A549 (cell line): ENCODE results near the gene PFKM. TPM values are rescaled to one million over a fixed set of nuclear protein-coding genes. Genes with fewer than 3 reads are reported as not detected.
A peak's percentile ranks its signal among the peaks of the same experiment; 100 is the strongest.

ENCODE experiments used
- ATAC-seq, 2 experiments: fragments of 200-7000 bp in 1 of 2; fragments of >200 bp in 1 of 2; cut with Nextera tagmentation in 1 of 2; cut with Tn5 transposase in 1 of 2; 3 replicates each; pipeline versions ENCODE4 v1.8.0 to v1.9.1; 2018 to 2020; ENCODE audit warnings: mild to moderate bottlenecking in 1 of 2, moderate library complexity in 1 of 2
- CTCF ChIA-PET: fragments of 300-600 bp; sonication (Branson Sonifier 250); formaldehyde crosslinking; extraction: SDS; loops from one replicate; lab custom pipeline; 2021; ENCODE audit warnings: antibody characterized with exemption, inconsistent platforms; lab: Yijun Ruan, JAX
- POLR2A ChIA-PET: fragments of 350-600 bp; formaldehyde crosslinking; extraction: SDS; loops from one replicate; lab custom pipeline; 2021; ENCODE audit warnings: antibody characterized with exemption, inconsistent platforms; lab: Yijun Ruan, JAX
- DNase-seq, 2 experiments: peaks; one replicate each; pipeline versions ENCODE4 v3.0.0 to v3.0.0-alpha.2; 2011 to 2016; ENCODE audit warnings: low read depth in 1 of 2, low spot score in 1 of 2
- FAIRE-seq: peaks from 2 replicates; lab custom pipeline; 2011; peaks lifted over from hg19 to GRCh38; lab: Jason Lieb, UNC
- H3K27ac ChIP-seq, 2 experiments: fragments of >200 bp; sonication (Bioruptor Twin); formaldehyde crosslinking; 3 replicates each; pipeline ENCODE4 v1.5.1; 2016 to 2017
- H3K4me1 ChIP-seq: fragments of >200 bp; sonication (Bioruptor Twin); formaldehyde crosslinking; 3 replicates; pipeline ENCODE4 v1.6.1; 2016
- H3K4me2 ChIP-seq: fragments of >200 bp; sonication (Bioruptor Twin); formaldehyde crosslinking; 3 replicates; pipeline ENCODE4 v1.6.1; 2016
- H3K4me3 ChIP-seq: fragments of >200 bp; sonication (Bioruptor Twin); formaldehyde crosslinking; 3 replicates; pipeline ENCODE4 v1.5.1; 2016
- H3K9me3 ChIP-seq: fragments of >200 bp; sonication (Bioruptor Twin); formaldehyde crosslinking; 3 replicates; pipeline ENCODE4 v1.6.1; 2016
- CBX2 ChIP-seq: fragments of 200-600 bp; sonication (generic); IDR thresholded peaks from 2 replicates; pipeline ENCODE4 v1.6.1; 2016; ENCODE audit warnings: low read depth, mild to moderate bottlenecking, borderline replicate concordance
- CEBPB ChIP-seq, 2 experiments: fragments of >200 bp in 1 of 2; sonication (Bioruptor Twin) in 1 of 2; formaldehyde crosslinking in 1 of 2; IDR thresholded peaks; 2 replicates each; pipeline ENCODE4 v1.6.1; 2012 to 2016
- CHD2 ChIP-seq: fragments of 150-350 bp; IDR thresholded peaks from 2 replicates; pipeline ENCODE4 v1.6.1; 2014; ENCODE audit warnings: low read length; ENCODE audit not compliant: partially characterized antibody
- CTCF ChIP-seq: fragments of >200 bp; sonication (Bioruptor Twin); formaldehyde crosslinking; IDR thresholded peaks from 3 replicates; pipeline ENCODE4 v1.5.1; 2016
- EHMT2 ChIP-seq: fragments of 200-600 bp; sonication (generic); IDR thresholded peaks from 2 replicates; pipeline ENCODE4 v1.6.1; 2016; ENCODE audit warnings: antibody characterized with exemption, low read depth, mild to moderate bottlenecking, moderate library complexity
- ELK1 ChIP-seq: fragments of 150-350 bp; IDR thresholded peaks from 2 replicates; pipeline ENCODE4 v1.6.1; 2014; ENCODE audit warnings: low read depth, mild to moderate bottlenecking, low read length
- GATA3 ChIP-seq: IDR thresholded peaks from 2 replicates; pipeline ENCODE4 v1.6.1; 2012; ENCODE audit warnings: borderline replicate concordance
- HDAC2 ChIP-seq: fragments of 200-600 bp; sonication (generic); IDR thresholded peaks from 2 replicates; pipeline ENCODE4 v1.6.1; 2016
- HMGXB4 ChIP-seq: fragments of 250-450 bp; sonication (Bioruptor Pico); IDR thresholded peaks from 2 replicates; pipeline ENCODE4 v1.5.0; 2021; ENCODE audit warnings: mild to moderate bottlenecking, moderate library complexity, borderline replicate concordance
- HOXB13 ChIP-seq: fragments of 250-450 bp; sonication (Bioruptor Pico); IDR thresholded peaks from 2 replicates; pipeline ENCODE4 v1.5.0; 2020; ENCODE audit warnings: low read depth, mild to moderate bottlenecking, moderate library complexity
- JUN ChIP-seq, 2 experiments: fragments of >200 bp; sonication (Bioruptor Twin); formaldehyde crosslinking; IDR thresholded peaks; 2 replicates in 1 of 2; 3 replicates in 1 of 2; pipeline ENCODE4 v1.6.1; 2016 to 2017
- KDM1A ChIP-seq: fragments of 200-600 bp; sonication (generic); IDR thresholded peaks from 2 replicates; pipeline ENCODE4 v1.6.1; 2016; ENCODE audit warnings: low read depth, mild to moderate bottlenecking
- MAX ChIP-seq: IDR thresholded peaks from 2 replicates; pipeline ENCODE4 v1.6.1; 2012
- MAZ ChIP-seq: fragments of 150-350 bp; IDR thresholded peaks from 2 replicates; pipeline ENCODE4 v1.6.1; 2014; ENCODE audit warnings: antibody characterized with exemption, low read depth, low read length, borderline replicate concordance
- MYC ChIP-seq: IDR thresholded peaks from 2 replicates; pipeline ENCODE4 v1.6.1; 2012; ENCODE audit warnings: mild to moderate bottlenecking, inconsistent platforms, low read length, improper control_type of control experiment, borderline replicate concordance
- POLR2AphosphoS2 ChIP-seq: conservative IDR thresholded peaks from 2 replicates; pipeline ENCODE4 v1.6.1; 2012; ENCODE audit warnings: low read length, improper control_type of control experiment, inconsistent platforms
- RAD21 ChIP-seq, 2 experiments: fragments of >200 bp in 1 of 2; sonication (Bioruptor Twin) in 1 of 2; formaldehyde crosslinking in 1 of 2; IDR thresholded peaks in 1 of 2; conservative IDR thresholded peaks in 1 of 2; 2 replicates in 1 of 2; 3 replicates in 1 of 2; pipeline ENCODE4 v1.6.1; 2012 to 2018; ENCODE audit warnings: inconsistent platforms in 1 of 2
- RCOR1 ChIP-seq: fragments of 150-350 bp; IDR thresholded peaks from 2 replicates; pipeline ENCODE4 v1.6.1; 2014; ENCODE audit warnings: antibody characterized with exemption, low read length, low read depth
- RFX5 ChIP-seq: fragments of 450-650 bp; IDR thresholded peaks from 2 replicates; pipeline ENCODE4 v1.7.1; 2014; ENCODE audit warnings: antibody characterized with exemption, mild to moderate bottlenecking, moderate library complexity
- RNF2 ChIP-seq: fragments of 200-600 bp; sonication (generic); IDR thresholded peaks from 2 replicates; pipeline ENCODE4 v1.6.1; 2016; ENCODE audit warnings: low read depth, mild to moderate bottlenecking, antibody characterized with exemption, moderate library complexity, borderline replicate concordance
- TFCP2L1 ChIP-seq: fragments of 250-450 bp; sonication (Bioruptor Pico); IDR thresholded peaks from 2 replicates; pipeline ENCODE4 v1.5.0; 2021; ENCODE audit warnings: mild to moderate bottlenecking
- TP53 ChIP-seq: fragments of 250-450 bp; sonication (Bioruptor Pico); IDR thresholded peaks from 2 replicates; pipeline ENCODE4 v1.5.0; 2021; ENCODE audit warnings: mild to moderate bottlenecking, moderate library complexity
- ZC3H11A ChIP-seq: fragments of 450-650 bp; IDR thresholded peaks from 2 replicates; pipeline ENCODE4 v1.6.1; 2014; ENCODE audit warnings: antibody characterized with exemption, mild to moderate bottlenecking
- ZFP36 ChIP-seq: fragments of 450-650 bp; IDR thresholded peaks from 2 replicates; pipeline ENCODE4 v1.6.1; 2014; ENCODE audit warnings: borderline replicate concordance; ENCODE audit not compliant: partially characterized antibody
- ZNF302 ChIP-seq: fragments of 250-450 bp; sonication (Bioruptor Pico); IDR thresholded peaks from 2 replicates; pipeline ENCODE4 v1.9.0; 2021; ENCODE audit warnings: inconsistent platforms, mild to moderate bottlenecking, moderate library complexity
- WGBS: methylation state at CpG from one replicate; pipeline ENCODE4 v1.1.6; 2017; ENCODE audit errors: missing lambda C conversion rate; 5-methylcytosine and 5-hydroxymethylcytosine counted together
- polyA plus RNA-seq, 4 experiments: library from polyadenylated mRNA; depleted of rRNA in 3 of 4; stranded (reverse); fragments of >200 nt; fragmentation: RNase III in 1 of 4; extraction: RNeasy Plus Mini Kit Qiagen cat#74134 plus additional on column Dnase treatment in 1 of 4; gene quantifications; 2 replicates in 3 of 4; 3 replicates in 1 of 4; pipeline ENCODE4 v1.2.3, GENCODE V29; 2011 to 2017

PFKM gene
- polyA plus RNA-seq, 2 of the 4 experiments (the other 2 are of a cell fraction), result 41.1 to 43.0 TPM

GRCh38 chr12:48077111-48077510 lies 42.1 kb upstream of the PFKM start:
- POLR2A ChIA-PET, result no interaction called here
- ATAC-seq (no peak), FAIRE-seq (no peak), DNase-seq (no peak)
- WGBS, result 95% methylated on average over 2 of the region's 2 CpGs
- no peak overlapping the region for H3K27ac ChIP-seq
- H3K9me3 ChIP-seq, result no peaks in the 10 kb centered on the region
- H3K4me1 ChIP-seq, result no peaks in the 10 kb centered on the region
- no peak overlapping the region for H3K4me3 ChIP-seq
- no peak overlapping the region for H3K4me2 ChIP-seq
- CTCF ChIA-PET, result interaction anchor here (0.6 to 1.3 kb wide), 3 partner anchors 114 to 625 kb away, joined by 3 read pairs; partner anchors contain the start of gene TMEM106C
- TF ChIP-seq RCOR1 (no peak), CBX2 (no peak), ZFP36 (no peak), TP53 (no peak), RNF2 (no peak), ZC3H11A (no peak), CTCF (no peak), GATA3 (no peak), HOXB13 (CRISPR knock-in tag) (no peak), MAZ (no peak)
- TF ChIP-seq, all 56 proteins: peak for 0

GRCh38 chr12:48078901-48079300 lies 40.3 kb upstream of the PFKM start:
- H3K4me2 ChIP-seq, result no peak overlapping the region
- no peak for ATAC-seq

GRCh38 chr12:48080285-48080684 lies 38.9 kb upstream of the PFKM start:
- Histone ChIP-seq H3K4me2 (no peak overlapping the region), H3K9me3 (no peaks in the 10 kb centered on the region), H3K27ac (no peak overlapping the region), H3K4me3 (no peak overlapping the region), H3K4me1 (no peaks in the 10 kb centered on the region)
- TF ChIP-seq ZC3H11A (no peak), TFCP2L1 (CRISPR knock-in tag) (no peak), EHMT2 (no peak), MYC (no peak), ZNF302 (CRISPR knock-in tag) (no peak), KDM1A (no peak), JUN (IDR thresholded peaks at IDR 0.05) (no peak), CBX2 (no peak), ELK1 (no peak), CEBPB (IDR thresholded peaks at IDR 0.05) (no peak), POLR2AphosphoS2 (no peak), RAD21 (conservative IDR thresholded peaks at IDR 0.05 in 1 of 2, IDR thresholded peaks at IDR 0.05 in 1 of 2) (no peak), CTCF (no peak), HDAC2 (no peak), CHD2 (no peak), RFX5 (no peak), MAX (no peak)
- DNase-seq (no peak), ATAC-seq (no peak), FAIRE-seq (peak; percentile 13)
- CTCF ChIA-PET, result no interaction called here
- 94% methylated on average over 5 of the region's 5 CpGs for WGBS
- POLR2A ChIA-PET, result no interaction called here

More at GRCh38 chr12:48078901-48079300, 40.3 kb upstream of the PFKM start:
- Histone ChIP-seq H3K9me3 (no peaks in the 10 kb centered on the region), H3K4me1 (no peaks in the 10 kb centered on the region), H3K27ac (no peak overlapping the region), H3K4me3 (no peak overlapping the region)
- CTCF ChIA-PET, result interaction anchor here (0.6 kb wide), 1 partner anchor 78 kb away, joined by 3 read pairs; the partner anchor contains the start of gene ASB8
- POLR2A ChIA-PET, result no interaction called here
- peak in 1 of 2 experiments; percentile 22; a peak in 1 of 4 replicates for TF ChIP-seq CEBPB (IDR thresholded peaks at IDR 0.05)
- TF ChIP-seq HMGXB4 (CRISPR knock-in tag), result no peak
- FAIRE-seq, result no peak
- WGBS, result 95% methylated on average over 5 of the region's 5 CpGs
- no peak for DNase-seq
